Stimulated activated CD8-positive, alpha-beta memory T cell treated with anti-CD3 and anti-CD28 coated beads, Interleukin-7, amount 100 ng/mL, for 1 hour (primary cell): ENCODE data around the gene ACYP2.
"Not testable (repeated sequence)": the region's sequence is repeated elsewhere in the genome, so short reads cannot be mapped to it uniquely, and the experiment has no call there.

Experiments
- DNase-seq, 2 donors: peaks; one replicate each; pipeline ENCODE4 v3.0.0-alpha.2; 2020; ENCODE audit warnings: low read depth in 2 of 2

ACYP2 gene

GRCh38 chr2:54099370-54099769 lies 16.0 kb upstream of the ACYP2 start:
- no peak for DNase-seq

- no peak for DNase-seq
Measured at GRCh38 chr2:54099829-54100585, 15.4 kb upstream of the ACYP2 start.

- DNase-seq, result no peak
Measured at GRCh38 chr2:54100772-54101171, 14.6 kb upstream of the ACYP2 start.

- DNase-seq, result no peak
Measured at GRCh38 chr2:54103454-54104314, 11.7 kb upstream of the ACYP2 start.

- peak in 1 of 2 donors; percentile 6 for DNase-seq
Measured at GRCh38 chr2:54106631-54107454, 8.6 kb upstream of the ACYP2 start.

GRCh38 chr2:54107455-54107764 lies 8.0 kb upstream of the ACYP2 start:
- no peak for DNase-seq

GRCh38 chr2:54107903-54108615 lies 7.4 kb upstream of the ACYP2 start:
- no peak for DNase-seq

GRCh38 chr2:54109848-54110247 lies 5.6 kb upstream of the ACYP2 start:
- DNase-seq, result no peak

GRCh38 chr2:54114479-54114878 lies 936 bp upstream of the ACYP2 start:
- DNase-seq, result not testable (repeated sequence)

- no peak for DNase-seq
Measured at GRCh38 chr2:54114936-54115283, 505 bp upstream of the ACYP2 start.

- not testable (repeated sequence) for DNase-seq
Measured at GRCh38 chr2:54116598-54116997, 1.2 kb downstream of the ACYP2 start.

GRCh38 chr2:54120950-54121349 lies 5.5 kb downstream of the ACYP2 start:
- DNase-seq, result no peak

- no peak for DNase-seq
Measured at GRCh38 chr2:54122171-54122935, 6.9 kb downstream of the ACYP2 start.

GRCh38 chr2:54122939-54123338 lies 7.5 kb downstream of the ACYP2 start:
- no peak for DNase-seq

- DNase-seq, result not testable (repeated sequence)
Measured at GRCh38 chr2:54127174-54127573, 11.8 kb downstream of the ACYP2 start.

GRCh38 chr2:54133056-54133455 lies 17.6 kb downstream of the ACYP2 start:
- no peak for DNase-seq

GRCh38 chr2:54139210-54139609 lies 23.8 kb downstream of the ACYP2 start:
- no peak for DNase-seq

GRCh38 chr2:54143780-54144179 lies 28.4 kb downstream of the ACYP2 start:
- DNase-seq, result no peak

GRCh38 chr2:54148391-54148790 lies 33.0 kb downstream of the ACYP2 start:
- DNase-seq, result no peak

- no peak for DNase-seq
Measured at GRCh38 chr2:54149638-54150441, 34.4 kb downstream of the ACYP2 start.
